Upper lobe of right lung (tissue), 1 donor: ENCODE data around the gene RAPGEF3. TPM values are rescaled to one million over a fixed set of nuclear protein-coding genes. Genes with fewer than 3 reads are reported as not detected.
A peak's percentile ranks its signal among the peaks of the same experiment; 100 is the strongest.

Source experiments
- ATAC-seq: fragments of 200-7000 bp; cut with Tn5 transposase; one replicate; pipeline ENCODE4 v1.9.1; 2020; ENCODE audit warnings: mild to moderate bottlenecking, moderate library complexity
- DNase-seq: peaks from one replicate; pipeline ENCODE4 v3.0.0-alpha.2; 2020
- H3K27ac ChIP-seq: fragments of 200-600 bp; one replicate; pipeline ENCODE4 v1.8.0; 2022
- H3K27me3 ChIP-seq: fragments of 200-600 bp; one replicate; pipeline ENCODE4 v1.8.0; 2022; ENCODE audit warnings: mild to moderate bottlenecking
- H3K36me3 ChIP-seq: fragments of 200-600 bp; one replicate; pipeline ENCODE4 v1.8.0; 2022
- H3K4me1 ChIP-seq: fragments of 200-600 bp; one replicate; pipeline ENCODE4 v1.8.0; 2022
- H3K4me3 ChIP-seq: fragments of 200-600 bp; one replicate; pipeline ENCODE4 v1.8.0; 2022; ENCODE audit warnings: mild to moderate bottlenecking
- H3K9me3 ChIP-seq: fragments of 200-600 bp; one replicate; pipeline ENCODE4 v1.8.0; 2022
- intact Hi-C: fragments of 100-400 bp; cut with DNase I; formaldehyde crosslinking; loops from one replicate; pipeline ENCODE4 v1.11.0; 2022
- total RNA-seq: library from RNA; stranded (reverse); fragmentation: NEBNext Ultra II Directional; extraction: Animal tissue kit (Norgen Biotek cat#: 25700); gene quantifications from one replicate; pipeline ENCODE4 v1.2.1, GENCODE V29; 2021
- TF ChIP-seq, protein P1 (sequence below): fragments of 200-600 bp; IDR thresholded peaks from one replicate; pipeline ENCODE4 v1.8.0; 2022; ENCODE audit warnings: antibody characterized with exemption
- donor health status: DM: no; HTN: yes; CAD: no; lungs with severe emphysema.

The RAPGEF3 gene
- total RNA-seq, 1 donor from 2014 or later, result 69.6 TPM

DNA sequence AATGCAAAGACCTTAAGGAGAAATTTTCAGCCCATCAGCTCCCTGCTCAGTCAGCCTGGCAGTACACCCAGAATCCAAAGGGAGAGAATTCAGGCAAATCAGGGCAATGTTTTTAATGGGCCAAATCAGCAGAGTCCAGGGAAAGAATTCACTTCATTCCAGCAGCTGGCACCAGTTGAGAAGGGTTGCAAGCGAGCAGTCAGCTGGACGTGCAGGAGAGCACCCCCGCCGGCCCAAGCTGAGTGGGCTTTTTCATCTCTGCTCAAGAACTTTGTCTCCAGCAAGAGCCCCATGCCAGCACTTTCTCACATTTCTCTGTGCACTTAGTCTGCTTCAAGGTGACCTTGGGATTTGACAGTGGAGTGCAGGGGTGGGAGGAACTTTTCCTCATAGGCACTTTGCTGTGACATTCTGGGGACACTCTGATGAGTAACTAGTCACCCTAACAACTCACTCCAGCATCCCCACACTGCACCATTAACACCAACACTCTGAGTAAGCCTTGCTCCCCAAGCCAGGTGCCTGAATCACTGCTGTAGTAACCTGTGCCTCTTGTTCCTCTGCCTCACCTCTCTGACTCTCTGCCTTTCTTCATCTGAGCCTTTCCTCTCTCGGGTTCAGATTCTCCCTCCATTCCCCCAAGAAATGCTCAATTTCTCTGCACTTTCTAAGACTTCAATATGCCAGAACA is 35.6 kb downstream of the RAPGEF3 start:
- H3K4me3 ChIP-seq, result no peak overlapping the region
- no peaks in the 10 kb centered on the region for H3K36me3 ChIP-seq
- peaks cover 4% of the 10 kb centered on the region for H3K4me1 ChIP-seq
- no peaks in the 10 kb centered on the region for H3K27me3 ChIP-seq
- intact Hi-C loops, result no loop called here
- H3K27ac ChIP-seq, result no peak overlapping the region
- DNase-seq (no peak), ATAC-seq (no peak)
- TF ChIP-seq, protein P1, sequence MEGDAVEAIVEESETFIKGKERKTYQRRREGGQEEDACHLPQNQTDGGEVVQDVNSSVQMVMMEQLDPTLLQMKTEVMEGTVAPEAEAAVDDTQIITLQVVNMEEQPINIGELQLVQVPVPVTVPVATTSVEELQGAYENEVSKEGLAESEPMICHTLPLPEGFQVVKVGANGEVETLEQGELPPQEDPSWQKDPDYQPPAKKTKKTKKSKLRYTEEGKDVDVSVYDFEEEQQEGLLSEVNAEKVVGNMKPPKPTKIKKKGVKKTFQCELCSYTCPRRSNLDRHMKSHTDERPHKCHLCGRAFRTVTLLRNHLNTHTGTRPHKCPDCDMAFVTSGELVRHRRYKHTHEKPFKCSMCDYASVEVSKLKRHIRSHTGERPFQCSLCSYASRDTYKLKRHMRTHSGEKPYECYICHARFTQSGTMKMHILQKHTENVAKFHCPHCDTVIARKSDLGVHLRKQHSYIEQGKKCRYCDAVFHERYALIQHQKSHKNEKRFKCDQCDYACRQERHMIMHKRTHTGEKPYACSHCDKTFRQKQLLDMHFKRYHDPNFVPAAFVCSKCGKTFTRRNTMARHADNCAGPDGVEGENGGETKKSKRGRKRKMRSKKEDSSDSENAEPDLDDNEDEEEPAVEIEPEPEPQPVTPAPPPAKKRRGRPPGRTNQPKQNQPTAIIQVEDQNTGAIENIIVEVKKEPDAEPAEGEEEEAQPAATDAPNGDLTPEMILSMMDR, result no peak
- no peaks in the 10 kb centered on the region for H3K9me3 ChIP-seq

DNA sequence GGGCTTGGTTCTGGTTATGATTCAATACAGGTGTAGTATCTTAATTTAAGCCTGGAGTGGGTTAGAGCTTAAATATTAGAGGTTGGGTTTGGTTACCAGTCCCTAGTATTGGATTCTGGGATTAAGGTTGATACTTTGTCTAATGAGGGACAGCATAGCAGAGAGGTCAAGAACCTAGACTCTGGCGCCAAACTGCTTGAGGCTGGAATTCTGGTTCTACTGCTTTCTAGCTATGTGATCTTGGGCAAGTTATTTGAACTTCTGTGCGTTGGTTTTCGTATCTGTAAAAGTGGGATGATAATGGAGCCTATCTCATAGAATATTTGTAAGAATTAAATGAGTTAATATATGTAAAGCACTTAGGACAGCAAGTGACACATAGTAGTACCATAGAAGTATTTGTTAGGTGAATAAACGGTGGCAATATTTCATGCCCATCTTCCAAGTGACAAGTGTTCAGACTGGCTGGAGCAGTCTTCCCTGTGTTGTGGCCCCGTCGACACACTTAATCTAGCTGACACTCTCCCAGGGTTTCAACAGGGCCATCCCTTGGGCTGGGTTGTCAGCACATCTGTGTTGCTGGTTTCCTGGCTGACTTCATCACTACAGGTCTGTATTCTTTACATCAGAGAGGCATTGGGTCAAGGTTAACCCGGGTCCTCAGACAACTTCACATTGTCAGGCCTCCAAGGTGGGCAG is 36.4 kb downstream of the RAPGEF3 start:
- Histone ChIP-seq H3K27ac (no peak overlapping the region), H3K9me3 (no peaks in the 10 kb centered on the region), H3K36me3 (no peaks in the 10 kb centered on the region), H3K27me3 (no peaks in the 10 kb centered on the region), H3K4me1 (peaks cover 12% of the 10 kb centered on the region), H3K4me3 (no peak overlapping the region)
- TF ChIP-seq, protein P1, result no peak
- no peak for ATAC-seq
- intact Hi-C loops, result no loop called here
- DNase-seq, result no peak

DNA sequence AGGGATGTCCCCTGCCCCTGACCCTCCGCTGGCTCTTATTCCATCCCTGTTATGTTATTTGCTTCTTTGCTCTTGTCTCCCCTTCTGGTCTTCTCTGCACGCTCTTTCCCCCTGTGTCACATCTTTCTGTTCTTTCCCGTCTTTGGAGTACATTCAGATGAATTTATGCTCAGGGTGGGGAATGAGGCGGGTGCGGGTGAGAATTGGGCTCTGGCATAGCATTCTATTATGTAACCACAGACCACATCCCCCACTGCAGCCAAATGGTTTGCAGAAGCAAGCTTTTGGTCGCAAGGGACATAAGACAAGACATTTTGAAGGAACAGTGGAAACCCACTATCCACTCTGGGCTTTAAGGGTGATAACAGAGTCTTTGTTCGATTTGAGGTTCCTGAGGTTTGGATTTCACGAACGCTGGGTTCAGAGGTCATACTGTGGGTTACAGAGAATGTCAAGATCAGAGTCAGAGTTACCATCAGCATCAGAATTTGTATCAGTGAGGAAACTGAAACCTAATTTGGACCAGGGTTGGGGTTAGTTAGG is 37.2 kb downstream of the RAPGEF3 start:
- Histone ChIP-seq H3K4me3 (no peak overlapping the region), H3K9me3 (no peaks in the 10 kb centered on the region), H3K36me3 (no peaks in the 10 kb centered on the region), H3K27ac (no peak overlapping the region), H3K27me3 (no peaks in the 10 kb centered on the region), H3K4me1 (peaks cover 15% of the 10 kb centered on the region)
- TF ChIP-seq, protein P1, result no peak
- ATAC-seq (no peak), DNase-seq (no peak)
- intact Hi-C loops, result no loop called here

DNA sequence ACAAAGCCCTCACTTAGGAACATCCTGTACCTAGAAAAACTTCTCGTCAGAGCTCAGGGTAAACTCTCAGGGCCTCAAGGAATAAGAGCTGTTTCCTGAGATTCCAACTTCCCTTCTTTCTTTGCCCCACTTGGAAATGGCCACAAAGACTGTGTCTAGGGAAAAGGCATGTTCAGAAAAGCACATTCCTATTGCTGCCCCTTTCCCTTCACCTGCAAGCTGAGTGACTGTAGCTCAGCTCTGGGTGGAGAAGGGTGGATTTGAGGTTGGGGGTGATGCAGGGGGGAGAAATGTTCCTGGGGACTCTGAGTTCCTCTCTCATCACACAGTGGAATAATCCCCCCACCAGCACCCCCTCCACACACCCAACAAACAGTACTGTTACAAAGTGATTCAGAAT is 40.1 kb downstream of the RAPGEF3 start:
- Histone ChIP-seq H3K36me3 (no peaks in the 10 kb centered on the region), H3K4me1 (peaks cover 31% of the 10 kb centered on the region), H3K27ac (peak overlapping the region; percentile 93), H3K4me3 (no peak overlapping the region), H3K27me3 (no peaks in the 10 kb centered on the region), H3K9me3 (no peaks in the 10 kb centered on the region)
- TF ChIP-seq, protein P1, result no peak
- DNase-seq (no peak), ATAC-seq (no peak)
- intact Hi-C loops, result loop anchor here (5.0 to 10.0 kb wide), 2 partner anchors 59 to 116 kb away; no protein-coding TSS in a partner anchor

DNA sequence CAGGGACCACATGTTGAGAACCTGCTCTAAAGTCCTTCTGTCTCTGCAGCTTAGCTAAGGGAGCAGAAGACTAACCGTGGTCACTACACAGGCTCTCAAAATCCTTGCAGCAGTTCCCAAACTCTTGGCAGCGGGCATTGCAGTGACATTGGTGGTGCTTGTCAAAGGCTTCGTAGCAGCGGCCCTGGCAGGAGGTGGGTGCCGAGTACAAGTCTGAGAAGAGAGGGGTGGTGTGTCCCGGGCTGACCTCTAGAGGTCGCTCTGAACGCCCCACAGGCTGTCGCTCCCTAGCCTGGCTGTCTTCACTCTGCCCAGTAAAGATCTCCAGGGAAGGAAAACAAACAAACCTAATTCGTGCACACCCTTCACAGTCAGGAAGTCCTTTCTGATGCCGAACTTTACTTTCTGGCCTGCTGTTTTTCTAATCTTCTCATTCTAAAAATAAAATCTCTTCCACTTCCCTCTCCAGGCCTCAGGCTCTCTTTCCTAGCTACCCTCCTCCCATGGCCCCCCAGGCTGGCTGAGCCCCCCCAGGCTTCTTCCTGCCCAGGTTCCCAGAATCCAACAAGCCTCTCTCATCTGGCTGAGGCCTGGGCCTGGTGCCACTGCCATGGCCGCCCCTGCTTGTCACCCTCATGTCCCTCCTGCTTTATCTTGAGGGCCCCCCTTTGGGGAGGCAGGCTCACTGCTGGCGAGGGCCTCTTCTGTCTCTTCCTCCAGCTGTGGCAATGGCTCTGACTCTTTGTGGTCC is 41.1 kb downstream of the RAPGEF3 start:
- H3K27ac ChIP-seq, result peak overlapping the region; percentile 93
- intact Hi-C loops, result loop anchor here (5.0 to 10.0 kb wide), 2 partner anchors 60 to 117 kb away; no protein-coding TSS in a partner anchor
- no peaks in the 10 kb centered on the region for H3K9me3 ChIP-seq
- TF ChIP-seq, protein P1, result peak; percentile 79
- no peaks in the 10 kb centered on the region for H3K27me3 ChIP-seq
- peaks cover 31% of the 10 kb centered on the region for H3K4me1 ChIP-seq
- ATAC-seq (peak; percentile 94), DNase-seq (peak; percentile 88)
- no peaks in the 10 kb centered on the region for H3K36me3 ChIP-seq
- H3K4me3 ChIP-seq, result no peak overlapping the region
